Neural cell (in vitro differentiated cells): Measurements from ENCODE around the gene PRSS16.
"Not testable (repeated sequence)": the region's sequence is repeated elsewhere in the genome, so short reads cannot be mapped to it uniquely, and the experiment has no call there.

Source experiments
- EP300 ChIP-seq: fragments of 450-650 bp; conservative IDR thresholded peaks from 2 replicates; pipeline ENCODE4 v1.6.1; 2014; ENCODE audit warnings: antibody characterized with exemption, mild to moderate bottlenecking, moderate library complexity; ENCODE audit not compliant: poor library complexity, severe bottlenecking
- TF ChIP-seq, protein P1 (sequence below): IDR thresholded peaks from 2 replicates; pipeline ENCODE4 v1.6.1; 2012; ENCODE audit warnings: borderline replicate concordance

DNA sequence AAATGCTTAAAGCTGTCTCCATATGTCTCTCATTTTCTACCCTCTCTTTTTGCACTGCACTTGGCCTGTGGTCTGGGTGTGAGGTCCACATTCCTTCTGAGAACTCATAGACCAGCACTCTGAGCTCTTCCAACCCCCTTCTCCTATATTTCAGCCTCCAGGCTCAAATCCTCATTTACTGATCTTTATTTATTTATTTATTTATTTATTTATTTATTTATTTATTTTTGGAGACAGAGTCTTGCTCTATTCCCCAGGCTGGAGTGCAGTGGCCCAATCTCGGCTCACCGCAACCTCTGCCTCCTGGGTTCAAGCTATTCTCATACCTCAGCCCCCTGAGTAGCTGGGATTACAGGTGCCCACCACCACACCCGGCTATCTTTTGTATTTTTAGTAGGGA, 19.5 kb downstream of the PRSS16 start:
- TF ChIP-seq EP300 = not testable (repeated sequence)
- TF ChIP-seq, protein P1, sequence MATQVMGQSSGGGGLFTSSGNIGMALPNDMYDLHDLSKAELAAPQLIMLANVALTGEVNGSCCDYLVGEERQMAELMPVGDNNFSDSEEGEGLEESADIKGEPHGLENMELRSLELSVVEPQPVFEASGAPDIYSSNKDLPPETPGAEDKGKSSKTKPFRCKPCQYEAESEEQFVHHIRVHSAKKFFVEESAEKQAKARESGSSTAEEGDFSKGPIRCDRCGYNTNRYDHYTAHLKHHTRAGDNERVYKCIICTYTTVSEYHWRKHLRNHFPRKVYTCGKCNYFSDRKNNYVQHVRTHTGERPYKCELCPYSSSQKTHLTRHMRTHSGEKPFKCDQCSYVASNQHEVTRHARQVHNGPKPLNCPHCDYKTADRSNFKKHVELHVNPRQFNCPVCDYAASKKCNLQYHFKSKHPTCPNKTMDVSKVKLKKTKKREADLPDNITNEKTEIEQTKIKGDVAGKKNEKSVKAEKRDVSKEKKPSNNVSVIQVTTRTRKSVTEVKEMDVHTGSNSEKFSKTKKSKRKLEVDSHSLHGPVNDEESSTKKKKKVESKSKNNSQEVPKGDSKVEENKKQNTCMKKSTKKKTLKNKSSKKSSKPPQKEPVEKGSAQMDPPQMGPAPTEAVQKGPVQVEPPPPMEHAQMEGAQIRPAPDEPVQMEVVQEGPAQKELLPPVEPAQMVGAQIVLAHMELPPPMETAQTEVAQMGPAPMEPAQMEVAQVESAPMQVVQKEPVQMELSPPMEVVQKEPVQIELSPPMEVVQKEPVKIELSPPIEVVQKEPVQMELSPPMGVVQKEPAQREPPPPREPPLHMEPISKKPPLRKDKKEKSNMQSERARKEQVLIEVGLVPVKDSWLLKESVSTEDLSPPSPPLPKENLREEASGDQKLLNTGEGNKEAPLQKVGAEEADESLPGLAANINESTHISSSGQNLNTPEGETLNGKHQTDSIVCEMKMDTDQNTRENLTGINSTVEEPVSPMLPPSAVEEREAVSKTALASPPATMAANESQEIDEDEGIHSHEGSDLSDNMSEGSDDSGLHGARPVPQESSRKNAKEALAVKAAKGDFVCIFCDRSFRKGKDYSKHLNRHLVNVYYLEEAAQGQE = not testable (repeated sequence)
